D721Med (cell line): ENCODE measurements around the gene FOXR1.
A peak's percentile ranks its signal among the peaks of the same experiment; 100 is the strongest.

Source experiments
- DNase-seq: peaks from one replicate; pipeline ENCODE4 v3.0.0; 2011; ENCODE audit warnings: low spot score; ENCODE audit not compliant: insufficient read length
- FAIRE-seq: peaks from 2 replicates; lab custom pipeline; 2011; peaks lifted over from hg19 to GRCh38; lab: Jason Lieb, UNC
- TF ChIP-seq, protein P1 (sequence below): IDR thresholded peaks from 2 replicates; pipeline ENCODE4 v1.5.1; 2012; ENCODE audit warnings: mild to moderate bottlenecking, control low read depth; ENCODE audit not compliant: insufficient read depth; ENCODE audit errors: missing control alignments

Gene FOXR1

DNA sequence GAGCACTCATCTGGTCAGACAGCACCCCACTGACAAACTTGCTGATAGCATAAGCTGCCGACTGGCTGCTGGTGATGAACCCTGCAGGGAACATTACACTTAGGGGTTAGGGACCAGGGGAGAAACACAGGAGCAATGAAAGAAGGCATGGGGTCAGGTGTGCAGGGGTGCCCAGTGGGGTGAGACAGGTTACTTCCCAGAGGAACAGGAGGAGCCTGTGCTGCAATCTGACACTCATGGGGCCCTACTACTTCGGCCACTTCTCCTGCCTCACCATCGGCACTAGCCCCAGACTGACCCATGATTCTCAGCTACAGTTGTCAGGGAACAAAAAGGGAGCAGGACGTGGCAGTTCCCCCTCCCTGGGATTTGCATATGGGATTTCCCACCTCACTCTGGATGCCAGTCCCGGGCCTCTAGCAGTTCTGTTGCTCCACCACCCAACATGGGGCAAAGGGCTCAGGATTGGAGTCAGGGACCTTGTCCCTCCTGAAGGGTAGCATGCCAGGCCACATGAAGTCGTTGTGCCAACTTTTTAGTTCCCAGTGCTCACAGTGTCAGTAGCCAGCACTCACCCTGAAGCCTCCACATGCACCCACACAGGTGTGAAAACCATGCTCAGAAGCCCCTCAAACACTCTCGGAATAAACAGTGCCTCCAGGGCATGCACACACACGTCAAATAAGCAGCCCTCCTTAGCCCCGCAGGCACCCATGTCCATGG lies 56.9 kb downstream of the FOXR1 start:
- DNase-seq (peak; percentile 7), FAIRE-seq (no peak)
- TF ChIP-seq, protein P1, sequence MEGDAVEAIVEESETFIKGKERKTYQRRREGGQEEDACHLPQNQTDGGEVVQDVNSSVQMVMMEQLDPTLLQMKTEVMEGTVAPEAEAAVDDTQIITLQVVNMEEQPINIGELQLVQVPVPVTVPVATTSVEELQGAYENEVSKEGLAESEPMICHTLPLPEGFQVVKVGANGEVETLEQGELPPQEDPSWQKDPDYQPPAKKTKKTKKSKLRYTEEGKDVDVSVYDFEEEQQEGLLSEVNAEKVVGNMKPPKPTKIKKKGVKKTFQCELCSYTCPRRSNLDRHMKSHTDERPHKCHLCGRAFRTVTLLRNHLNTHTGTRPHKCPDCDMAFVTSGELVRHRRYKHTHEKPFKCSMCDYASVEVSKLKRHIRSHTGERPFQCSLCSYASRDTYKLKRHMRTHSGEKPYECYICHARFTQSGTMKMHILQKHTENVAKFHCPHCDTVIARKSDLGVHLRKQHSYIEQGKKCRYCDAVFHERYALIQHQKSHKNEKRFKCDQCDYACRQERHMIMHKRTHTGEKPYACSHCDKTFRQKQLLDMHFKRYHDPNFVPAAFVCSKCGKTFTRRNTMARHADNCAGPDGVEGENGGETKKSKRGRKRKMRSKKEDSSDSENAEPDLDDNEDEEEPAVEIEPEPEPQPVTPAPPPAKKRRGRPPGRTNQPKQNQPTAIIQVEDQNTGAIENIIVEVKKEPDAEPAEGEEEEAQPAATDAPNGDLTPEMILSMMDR: no peak

DNA sequence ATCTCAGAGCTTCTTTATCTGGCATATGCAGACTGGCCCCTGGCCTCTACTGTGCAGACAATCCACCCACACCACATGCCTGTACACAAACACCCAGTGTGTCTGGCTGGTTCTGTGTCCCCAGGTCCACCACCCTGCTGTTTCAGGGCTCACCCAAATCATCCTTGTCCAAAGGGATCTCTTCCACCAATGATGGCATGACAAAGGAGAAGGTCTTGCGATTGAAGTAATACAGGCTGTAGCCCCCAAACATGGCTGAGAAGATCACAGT lies 57.4 kb downstream of the FOXR1 start:
- TF ChIP-seq, protein P1: no peak
- FAIRE-seq (no peak), DNase-seq (no peak)

DNA sequence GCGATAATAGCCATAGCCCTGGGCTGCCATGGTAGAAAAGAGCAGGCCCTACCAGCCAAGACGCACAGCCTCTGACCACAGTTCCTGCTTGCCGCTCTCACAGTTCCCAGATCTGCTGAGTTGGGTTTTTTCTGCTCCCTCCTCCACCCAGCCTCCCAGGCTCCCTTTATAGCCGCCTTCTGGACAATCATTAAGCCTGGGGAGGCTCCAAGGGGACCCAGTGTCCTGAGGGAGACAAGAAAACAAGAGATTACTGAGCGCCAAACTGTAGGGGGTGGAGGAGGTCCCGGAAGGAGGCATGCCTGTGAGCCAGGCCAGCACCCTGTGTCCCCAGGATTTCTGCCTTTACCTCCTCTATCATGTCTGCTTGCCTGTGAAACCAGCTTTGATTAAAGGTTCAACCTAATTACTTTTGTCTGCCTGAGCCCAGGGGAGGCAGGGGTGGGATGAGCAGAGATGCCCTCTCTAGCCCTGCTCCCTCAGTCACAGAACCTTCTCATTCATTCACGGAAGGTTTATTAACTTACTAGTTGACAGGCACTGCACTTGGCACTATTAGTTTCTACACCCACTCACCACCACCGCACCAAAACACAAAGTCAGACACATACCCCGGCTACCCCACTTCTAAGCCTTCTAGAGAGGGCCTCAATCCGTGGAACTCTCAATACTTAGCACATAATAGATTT lies 57.9 kb downstream of the FOXR1 start:
- FAIRE-seq (no peak), DNase-seq (peak; percentile 30)
- TF ChIP-seq, protein P1: no peak

DNA sequence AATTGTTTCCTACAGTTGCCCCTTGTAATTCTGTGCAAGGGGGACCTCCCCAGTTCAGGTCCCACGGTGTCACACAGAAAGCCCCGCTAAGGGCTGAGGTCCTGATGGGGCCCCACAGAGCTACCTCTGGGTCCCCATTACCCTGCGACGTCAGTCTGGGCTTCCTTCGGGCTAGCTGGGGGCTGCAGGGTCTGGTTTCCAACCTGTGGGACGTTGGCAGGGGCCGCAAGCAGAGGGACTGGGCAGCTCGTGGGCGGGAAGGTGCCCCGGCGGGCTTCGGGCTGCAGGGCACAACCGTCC lies 58.4 kb downstream of the FOXR1 start:
- TF ChIP-seq, protein P1: no peak
- DNase-seq: peak; percentile 5
- no peak for FAIRE-seq

DNA sequence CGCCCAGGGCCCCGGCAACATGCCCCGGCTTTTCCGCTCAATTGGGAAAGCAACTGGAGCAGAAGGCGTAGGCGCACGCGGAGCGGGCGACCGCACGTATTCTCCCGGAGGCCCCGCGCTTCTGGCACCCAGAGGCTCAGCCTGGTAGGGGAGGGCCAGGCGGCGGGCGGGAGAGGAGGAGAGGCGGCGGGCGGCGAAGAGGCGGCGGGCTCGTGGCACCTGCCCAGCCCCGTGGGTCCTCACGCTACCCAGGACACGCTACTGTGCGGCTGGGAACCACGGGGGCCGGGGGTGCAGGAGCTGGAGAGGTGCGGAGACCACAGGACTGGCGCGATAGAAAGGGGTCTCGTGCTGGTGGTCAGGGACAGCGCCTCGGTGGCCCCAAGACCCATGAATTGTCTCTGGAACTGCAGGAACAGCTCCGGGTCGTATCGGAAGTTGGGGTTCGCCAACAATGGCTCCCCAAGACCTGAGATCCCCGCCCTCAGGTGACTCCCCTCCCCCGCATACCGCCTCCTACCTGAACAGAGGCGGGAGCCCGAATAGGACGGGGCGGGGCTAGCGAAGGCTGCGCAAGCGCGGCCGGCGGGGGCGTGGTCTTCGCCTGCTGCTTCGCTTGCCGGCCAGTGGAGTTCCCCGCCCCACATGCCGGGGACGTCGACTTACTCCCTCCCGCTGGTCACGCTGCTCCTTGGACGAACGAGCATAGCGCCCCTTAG lies 58.9 kb downstream of the FOXR1 start, which contains the start of gene SLC37A4:
TSS of gene SLC37A4 (minus strand) at position 549 of the 719 bp plus-strand sequence.
- TF ChIP-seq, protein P1: peak; percentile 79
- peak; percentile 96 for DNase-seq
- FAIRE-seq: no peak
